OCI-LY1 (cell line): ENCODE results near the gene TBXAS1.

Experiments
- H2AFZ ChIP-seq: fragments of 200-600 bp; sonication (generic), shearing (Covaris generic); 2 replicates; pipeline ENCODE4 v1.6.0; 2014; ENCODE audit warnings: antibody characterized with exemption, mild to moderate bottlenecking, low read length
- H3F3A ChIP-seq: fragments of 200-600 bp; sonication (generic), shearing (Covaris generic); 2 replicates; pipeline ENCODE4 v1.6.0; 2014; ENCODE audit warnings: mild to moderate bottlenecking, antibody characterized with exemption, low read length, moderate library complexity; ENCODE audit not compliant: insufficient read depth
- H3K27ac ChIP-seq: fragments of 200-600 bp; sonication (generic); 2 replicates; pipeline ENCODE4 v1.5.1; 2014; ENCODE audit warnings: low read length, mixed run types, mild to moderate bottlenecking, low read depth; ENCODE audit not compliant: poor library complexity, severe bottlenecking
- H3K27me3 ChIP-seq: fragments of 200-600 bp; sonication (generic); 2 replicates; pipeline ENCODE4 v1.6.0; 2014; ENCODE audit warnings: antibody characterized with exemption, mild to moderate bottlenecking, low read length, moderate library complexity; ENCODE audit not compliant: insufficient read depth
- H3K36me3 ChIP-seq: fragments of 200-600 bp; sonication (generic); 2 replicates; pipeline ENCODE4 v1.6.1; 2014; ENCODE audit warnings: mild to moderate bottlenecking, antibody characterized with exemption, low read length, moderate library complexity, mixed read lengths; ENCODE audit not compliant: insufficient read depth
- H3K4me1 ChIP-seq: fragments of 200-600 bp; sonication (generic); 2 replicates; pipeline ENCODE4 v1.5.1; 2014; ENCODE audit warnings: mild to moderate bottlenecking, low read length, moderate library complexity; ENCODE audit not compliant: insufficient read depth, severe bottlenecking
- H3K4me2 ChIP-seq: fragments of 200-600 bp; sonication (generic), shearing (Covaris generic); 2 replicates; pipeline ENCODE4 v1.6.1; 2014; ENCODE audit warnings: low read length
- H3K4me3 ChIP-seq: fragments of 200-600 bp; sonication (generic); 2 replicates; pipeline ENCODE4 v1.5.1; 2014; ENCODE audit warnings: low read length, low read depth, mild to moderate bottlenecking, mixed read lengths; ENCODE audit not compliant: poor library complexity, severe bottlenecking
- H3K79me2 ChIP-seq: fragments of 200-600 bp; shearing (Covaris generic); 2 replicates; pipeline ENCODE4 v1.6.1; 2016; ENCODE audit warnings: mixed run types, low read length, mixed read lengths; ENCODE audit not compliant: insufficient read depth
- H3K9ac ChIP-seq: fragments of 200-600 bp; sonication (generic), shearing (Covaris generic); 2 replicates; pipeline ENCODE4 v1.6.1; 2014; ENCODE audit warnings: mild to moderate bottlenecking, low read length, mixed read lengths
- H3K9me2 ChIP-seq: fragments of 200-600 bp; sonication (generic), shearing (Covaris generic); 2 replicates; pipeline ENCODE4 v1.6.1; 2014; ENCODE audit warnings: low read depth, mild to moderate bottlenecking, low read length, mixed read lengths
- H3K9me3 ChIP-seq: fragments of 200-600 bp; shearing (Covaris generic); 2 replicates; pipeline ENCODE4 v1.6.1; 2014; ENCODE audit warnings: low read length, mixed read lengths
- H4K20me1 ChIP-seq: fragments of 200-600 bp; sonication (generic), shearing (Covaris generic); 2 replicates; pipeline ENCODE4 v1.6.0; 2016; ENCODE audit warnings: mild to moderate bottlenecking, low read length; ENCODE audit not compliant: insufficient read depth
- EZH2 ChIP-seq: fragments of 200-600 bp; sonication (generic), shearing (Covaris generic); IDR thresholded peaks from 2 replicates; pipeline ENCODE4 v1.8.0; 2017; ENCODE audit warnings: borderline replicate concordance, mixed run types, mild to moderate bottlenecking, antibody characterized with exemption, low read length, moderate library complexity, mixed read lengths
- TF ChIP-seq, protein P1 (sequence below): fragments of 200-600 bp; sonication (generic), shearing (Covaris generic); IDR thresholded peaks from 2 replicates; pipeline ENCODE4 v1.5.1; 2017; ENCODE audit warnings: mild to moderate bottlenecking, antibody characterized with exemption, low read length, moderate library complexity, mixed read lengths

TBXAS1 gene

DNA sequence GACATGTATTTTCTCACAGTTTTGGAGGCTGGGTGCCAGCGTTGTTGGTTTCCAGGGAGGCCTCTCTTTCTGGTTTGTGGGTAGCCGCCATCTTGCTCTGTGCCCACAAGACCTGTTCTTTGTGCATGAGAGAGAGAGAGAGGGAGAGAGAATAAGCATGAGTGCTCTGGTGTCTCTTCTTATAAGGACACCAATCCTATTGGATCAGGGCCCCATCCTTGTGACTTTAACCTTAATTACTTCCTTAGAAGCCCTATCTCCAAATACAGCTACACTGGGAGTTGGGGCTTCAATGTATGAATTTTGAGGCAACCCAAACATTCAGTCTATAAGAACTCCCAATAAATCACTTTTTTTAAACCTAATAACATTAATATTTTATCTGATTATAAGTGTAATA is 119.1 kb downstream of the TBXAS1 start:
- H3K27ac ChIP-seq: no peak overlapping the region
- no peaks in the 10 kb centered on the region for H3K9me2 ChIP-seq
- H3K9me3 ChIP-seq: no peaks in the 10 kb centered on the region
- no peaks in the 10 kb centered on the region for H4K20me1 ChIP-seq
- no peaks in the 10 kb centered on the region for H3K4me1 ChIP-seq
- no peaks in the 10 kb centered on the region for H3K79me2 ChIP-seq
- no peak overlapping the region for H3K9ac ChIP-seq
- H3K36me3 ChIP-seq: no peaks in the 10 kb centered on the region
- H3F3A ChIP-seq: no peaks in the 10 kb centered on the region
- H3K4me3 ChIP-seq: no peak overlapping the region
- H3K4me2 ChIP-seq: no peak overlapping the region
- no peak overlapping the region for H2AFZ ChIP-seq
- TF ChIP-seq EZH2: no peak
- TF ChIP-seq, protein P1, sequence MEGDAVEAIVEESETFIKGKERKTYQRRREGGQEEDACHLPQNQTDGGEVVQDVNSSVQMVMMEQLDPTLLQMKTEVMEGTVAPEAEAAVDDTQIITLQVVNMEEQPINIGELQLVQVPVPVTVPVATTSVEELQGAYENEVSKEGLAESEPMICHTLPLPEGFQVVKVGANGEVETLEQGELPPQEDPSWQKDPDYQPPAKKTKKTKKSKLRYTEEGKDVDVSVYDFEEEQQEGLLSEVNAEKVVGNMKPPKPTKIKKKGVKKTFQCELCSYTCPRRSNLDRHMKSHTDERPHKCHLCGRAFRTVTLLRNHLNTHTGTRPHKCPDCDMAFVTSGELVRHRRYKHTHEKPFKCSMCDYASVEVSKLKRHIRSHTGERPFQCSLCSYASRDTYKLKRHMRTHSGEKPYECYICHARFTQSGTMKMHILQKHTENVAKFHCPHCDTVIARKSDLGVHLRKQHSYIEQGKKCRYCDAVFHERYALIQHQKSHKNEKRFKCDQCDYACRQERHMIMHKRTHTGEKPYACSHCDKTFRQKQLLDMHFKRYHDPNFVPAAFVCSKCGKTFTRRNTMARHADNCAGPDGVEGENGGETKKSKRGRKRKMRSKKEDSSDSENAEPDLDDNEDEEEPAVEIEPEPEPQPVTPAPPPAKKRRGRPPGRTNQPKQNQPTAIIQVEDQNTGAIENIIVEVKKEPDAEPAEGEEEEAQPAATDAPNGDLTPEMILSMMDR: no peak
- peaks cover 4% of the 10 kb centered on the region; the same call in 1 of the 2 replicates for H3K27me3 ChIP-seq

DNA sequence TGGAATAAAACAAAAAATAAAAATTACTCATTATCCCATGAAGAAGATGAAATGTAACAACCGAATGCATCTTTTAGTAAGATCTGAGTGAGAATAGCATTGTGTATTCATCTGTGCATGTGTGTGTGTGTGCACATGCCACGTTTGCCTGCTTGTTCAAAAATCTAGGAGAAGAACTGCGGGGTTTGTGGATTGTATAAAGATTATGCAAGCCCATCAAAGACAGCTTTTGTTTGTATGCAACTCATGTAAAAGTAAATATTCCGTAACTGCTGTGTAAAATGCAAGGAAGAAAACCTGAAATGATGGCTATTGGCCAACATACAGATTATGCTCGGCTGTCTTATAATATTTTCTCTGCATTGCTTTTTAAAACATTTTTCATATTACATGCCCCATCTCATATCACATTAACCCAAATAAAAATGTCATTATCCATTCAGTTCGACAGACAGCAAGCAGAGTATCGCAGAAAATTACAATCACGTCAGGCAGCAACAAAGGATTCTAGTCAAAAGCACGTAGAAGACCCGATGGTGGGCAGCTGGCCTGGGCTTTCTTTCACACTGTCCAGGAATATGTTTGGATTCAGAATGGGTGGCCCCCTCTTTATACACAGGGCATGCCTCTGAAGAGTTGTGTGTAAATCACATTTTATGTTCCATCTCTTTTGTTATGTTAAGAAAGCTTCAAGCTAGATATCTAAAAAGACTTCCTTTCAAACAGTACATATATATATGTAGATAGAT is 119.7 kb downstream of the TBXAS1 start:
- Histone ChIP-seq H3K4me1 (no peaks in the 10 kb centered on the region), H2AFZ (no peak overlapping the region), H3K4me3 (no peak overlapping the region), H3K9me2 (no peaks in the 10 kb centered on the region), H3K27ac (no peak overlapping the region), H3F3A (no peaks in the 10 kb centered on the region), H4K20me1 (no peaks in the 10 kb centered on the region), H3K4me2 (no peak overlapping the region), H3K27me3 (peaks cover 4% of the 10 kb centered on the region; the same call in 1 of the 2 replicates), H3K79me2 (no peaks in the 10 kb centered on the region), H3K36me3 (no peaks in the 10 kb centered on the region), H3K9me3 (no peaks in the 10 kb centered on the region), H3K9ac (no peak overlapping the region)
- no peak for TF ChIP-seq EZH2
- TF ChIP-seq, protein P1: no peak

DNA sequence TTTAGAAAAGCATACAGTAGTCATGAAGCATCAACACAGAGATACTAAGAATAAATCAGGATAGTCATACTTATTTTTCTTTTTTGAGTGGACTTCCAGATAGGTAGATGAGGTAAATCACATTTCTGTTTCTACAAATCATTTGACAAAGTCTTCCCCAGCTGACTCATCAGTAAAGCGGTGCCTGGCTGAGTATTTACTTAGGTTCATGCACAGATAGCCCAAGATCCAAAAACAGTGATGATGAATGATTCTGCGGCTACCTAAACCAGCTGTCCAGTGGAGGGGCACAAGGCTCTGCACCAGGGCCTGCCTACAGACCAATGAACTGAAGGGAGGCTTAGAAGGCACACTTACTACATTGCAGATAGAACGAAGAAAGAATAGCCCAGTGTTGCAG is 120.6 kb downstream of the TBXAS1 start:
- H2AFZ ChIP-seq: no peak overlapping the region
- peaks cover 8% of the 10 kb centered on the region for H3K27me3 ChIP-seq
- H3K4me2 ChIP-seq: no peak overlapping the region
- H3K36me3 ChIP-seq: no peaks in the 10 kb centered on the region
- no peaks in the 10 kb centered on the region for H3K9me3 ChIP-seq
- H3K9ac ChIP-seq: no peak overlapping the region
- no peaks in the 10 kb centered on the region for H3K4me1 ChIP-seq
- no peaks in the 10 kb centered on the region for H3F3A ChIP-seq
- H3K9me2 ChIP-seq: no peaks in the 10 kb centered on the region
- H3K27ac ChIP-seq: no peak overlapping the region
- no peaks in the 10 kb centered on the region for H3K79me2 ChIP-seq
- H3K4me3 ChIP-seq: no peak overlapping the region
- no peaks in the 10 kb centered on the region for H4K20me1 ChIP-seq
- TF ChIP-seq, protein P1: no peak
- TF ChIP-seq EZH2: no peak
